NOMO-1 treated with DMSO at 0.1 percent for 48 hours (cell line): ENCODE results near the gene ZNF341.

Experiments used
- DNase-seq: peaks from one replicate; lab custom pipeline; 2025; ENCODE audit not compliant: unreplicated experiment; lab: John Stamatoyannopoulos, UW

Gene ZNF341

GRCh38 chr20:33839591-33839990 lies 107.8 kb downstream of the ZNF341 start:
- DNase-seq = no peak

GRCh38 chr20:33840160-33840559 lies 108.4 kb downstream of the ZNF341 start:
- DNase-seq = no peak

GRCh38 chr20:33840759-33841435 lies 109.1 kb downstream of the ZNF341 start:
- DNase-seq = no peak

GRCh38 chr20:33841436-33841799 lies 109.6 kb downstream of the ZNF341 start:
- DNase-seq = no peak
